HCT116 (cell line): ENCODE measurements around the gene HS6ST3. TPM values are rescaled to one million over a fixed set of nuclear protein-coding genes. Genes with fewer than 3 reads are reported as not detected.

Experiments used
- ATAC-seq: fragments of 200-7000 bp; cut with Tn5 transposase; 2 replicates; pipeline ENCODE4 v1.9.1; 2020; ENCODE audit warnings: mild to moderate bottlenecking, moderate library complexity
- BruUV-seq: library from RNA; stranded (reverse); fragments of 400-500 nt; replicated peaks from 2 replicates; lab custom pipeline; 2021; lab: Mats Ljungman, UMichigan
- CTCF ChIA-PET: fragments of 300-600 bp; sonication (Branson Sonifier 250); formaldehyde crosslinking; loops from one replicate; lab custom pipeline; 2021; ENCODE audit warnings: antibody characterized with exemption; lab: Charles Lee
- POLR2A ChIA-PET: fragments of 300-600, 350-600 bp; sonication (Branson Sonifier 250); formaldehyde crosslinking; loops from one replicate; lab custom pipeline; 2021; ENCODE audit warnings: antibody characterized with exemption; lab: Charles Lee
- RAD21 ChIA-PET, 2 experiments: fragments of 300-600 bp; sonication (Branson Sonifier 250); formaldehyde crosslinking; loops; one replicate each; lab custom pipeline; 2023; ENCODE audit warnings: low total read pairs in 2 of 2; ENCODE audit not compliant: uncharacterized antibody in 2 of 2, unreplicated experiment in 2 of 2, low non-redundant PET in 1 of 2; lab: Charles Lee
- DNase-seq: peaks from one replicate; pipeline ENCODE4 v3.0.0-alpha.2; 2010; ENCODE audit warnings: low read depth, low spot score
- H2AFZ ChIP-seq: fragments of 200-600 bp; shearing (Covaris generic), sonication (generic); 2 replicates; pipeline ENCODE4 v1.6.1; 2017; ENCODE audit warnings: low read depth, mixed run types, mixed read lengths, antibody characterized with exemption, low read length; ENCODE audit not compliant: poor library complexity, severe bottlenecking
- H3K27ac ChIP-seq: 2 replicates; pipeline ENCODE4 v1.5.1; 2012; ENCODE audit warnings: low read depth, low read length
- H3K27me3 ChIP-seq: fragments of 200-600 bp; sonication (generic); 2 replicates; pipeline ENCODE4 v1.6.1; 2016; ENCODE audit warnings: mixed run types, low read length, mixed read lengths; ENCODE audit not compliant: insufficient read depth
- H3K36me3 ChIP-seq, 2 experiments: fragments of 200-500 bp in 1 of 2; fragments of 200-600 bp in 1 of 2; sonication (Bioruptor generic) in 1 of 2; sonication (generic) in 1 of 2; 2 replicates each; pipeline versions ENCODE4 v1.5.1 to v1.6.1; 2014 to 2016; ENCODE audit warnings: low read length in 2 of 2, inconsistent platforms in 1 of 2, mixed read lengths in 1 of 2, mixed run types in 1 of 2; ENCODE audit not compliant: insufficient read depth in 2 of 2, control insufficient read depth in 1 of 2
- H3K4me1 ChIP-seq, 2 experiments: fragments of 200-600 bp in 1 of 2; sonication (generic) in 1 of 2; 2 replicates each; pipeline versions ENCODE4 v1.5.1 to v1.6.1; 2012 to 2017; ENCODE audit warnings: low read length in 2 of 2, inconsistent platforms in 1 of 2, mild to moderate bottlenecking in 1 of 2, mixed read lengths in 1 of 2, mixed run types in 1 of 2, moderate library complexity in 1 of 2; ENCODE audit not compliant: insufficient read depth in 2 of 2, control insufficient read depth in 1 of 2
- H3K4me2 ChIP-seq: fragments of 200-600 bp; sonication (generic); 2 replicates; pipeline ENCODE4 v1.6.1; 2017; ENCODE audit warnings: mixed run types, low read length, mixed read lengths
- H3K4me3 ChIP-seq, 2 experiments: fragments of 200-600 bp in 1 of 2; sonication (generic) in 1 of 2; replicated peaks in 1 of 2; 2 replicates each; pipeline ENCODE4 v1.5.1; 2011 to 2016; ENCODE audit warnings: low read length in 2 of 2, control low read depth in 1 of 2, low read depth in 1 of 2, mild to moderate bottlenecking in 1 of 2, mixed read lengths in 1 of 2, mixed run types in 1 of 2
- H3K79me2 ChIP-seq: fragments of 200-600 bp; sonication (generic); 2 replicates; pipeline ENCODE4 v1.6.1; 2017; ENCODE audit warnings: mild to moderate bottlenecking, mixed run types, low read length, moderate library complexity, mixed read lengths; ENCODE audit not compliant: insufficient read depth
- H3K9ac ChIP-seq: fragments of 200-600 bp; sonication (generic); 2 replicates; pipeline ENCODE4 v1.6.1; 2016; ENCODE audit warnings: low read length, mixed read lengths
- H3K9me2 ChIP-seq: fragments of 200-600 bp; sonication (generic), shearing (Covaris generic); 2 replicates; pipeline ENCODE4 v1.6.1; 2017; ENCODE audit warnings: mixed run types, mild to moderate bottlenecking, moderate library complexity; ENCODE audit not compliant: insufficient read depth
- H3K9me3 ChIP-seq, 2 experiments: fragments of 200-500 bp in 1 of 2; fragments of 200-600 bp in 1 of 2; sonication (Bioruptor generic) in 1 of 2; sonication (generic) in 1 of 2; 2 replicates each; pipeline ENCODE4 v1.6.1; 2014 to 2017; ENCODE audit warnings: low read length in 2 of 2, mixed read lengths in 2 of 2, inconsistent platforms in 1 of 2, low read depth in 1 of 2, mild to moderate bottlenecking in 1 of 2, mixed run types in 1 of 2, moderate library complexity in 1 of 2; ENCODE audit not compliant: control insufficient read depth in 1 of 2, insufficient read depth in 1 of 2
- H4K20me1 ChIP-seq: fragments of 200-600 bp; sonication (generic), shearing (Covaris generic); 2 replicates; pipeline ENCODE4 v1.6.1; 2017; ENCODE audit warnings: mixed run types, mild to moderate bottlenecking, moderate library complexity; ENCODE audit not compliant: insufficient read depth
- CBX3 ChIP-seq: IDR thresholded peaks from 2 replicates; pipeline ENCODE4 v1.6.1; 2012; ENCODE audit warnings: low read depth
- CEBPB ChIP-seq: IDR thresholded peaks from 2 replicates; pipeline ENCODE4 v1.6.1; 2012; ENCODE audit warnings: low read depth
- EGR1 ChIP-seq: IDR thresholded peaks from 2 replicates; pipeline ENCODE4 v1.6.1; 2012; ENCODE audit warnings: low read depth
- EZH2 ChIP-seq: fragments of 200-600 bp; sonication (generic); IDR thresholded peaks from 2 replicates; pipeline ENCODE4 v1.6.1; 2017; ENCODE audit warnings: antibody characterized with exemption, mixed run types
- POLR2A ChIP-seq: IDR thresholded peaks from 2 replicates; pipeline ENCODE4 v1.7.0; 2011; ENCODE audit warnings: borderline replicate concordance; ENCODE audit not compliant: insufficient read depth, insufficient read length; ENCODE audit errors: extremely low read depth
- SIN3A ChIP-seq: IDR thresholded peaks from 2 replicates; pipeline ENCODE4 v1.6.1; 2012; ENCODE audit warnings: low read depth
- SP1 ChIP-seq: IDR thresholded peaks from 2 replicates; pipeline ENCODE4 v1.6.1; 2012; ENCODE audit warnings: low read depth
- YY1 ChIP-seq: IDR thresholded peaks from 2 replicates; pipeline ENCODE4 v1.6.1; 2011; ENCODE audit warnings: low read length, low read depth, moderate library complexity, mild to moderate bottlenecking; ENCODE audit not compliant: insufficient replicate concordance; ENCODE audit errors: extremely low read depth
- ZFX ChIP-seq: fragments of 450-650 bp; IDR thresholded peaks from 2 replicates; pipeline ENCODE4 v1.6.1; 2017
- intact Hi-C: fragments of 100-400 bp; cut with micrococcal nuclease; formaldehyde crosslinking; loops from 2 replicates; pipeline ENCODE4 v1.10.0; 2022
- total RNA-seq: library from RNA; stranded (reverse); gene quantifications from one replicate; pipeline ENCODE4 v1.2.1, GENCODE V29; 2021; ENCODE audit not compliant: unreplicated experiment
- TF ChIP-seq, protein P1 (sequence below): IDR thresholded peaks from 2 replicates; pipeline ENCODE4 v1.6.1; 2011; ENCODE audit warnings: mild to moderate bottlenecking, low read length, moderate library complexity; ENCODE audit not compliant: insufficient replicate concordance; ENCODE audit errors: extremely low read depth
- TF ChIP-seq, protein P2 (sequence below): IDR thresholded peaks from 2 replicates; pipeline ENCODE4 v1.6.1; 2012
- TF ChIP-seq, protein P3 (sequence below): IDR thresholded peaks from 2 replicates; pipeline ENCODE4 v1.6.1; 2012; ENCODE audit warnings: low read depth
- TF ChIP-seq, protein P4 (sequence below): IDR thresholded peaks from 2 replicates; pipeline ENCODE4 v1.6.1; 2012

Gene HS6ST3
- total RNA-seq, 1 experiment from 2014 or later: 0.10 TPM

DNA sequence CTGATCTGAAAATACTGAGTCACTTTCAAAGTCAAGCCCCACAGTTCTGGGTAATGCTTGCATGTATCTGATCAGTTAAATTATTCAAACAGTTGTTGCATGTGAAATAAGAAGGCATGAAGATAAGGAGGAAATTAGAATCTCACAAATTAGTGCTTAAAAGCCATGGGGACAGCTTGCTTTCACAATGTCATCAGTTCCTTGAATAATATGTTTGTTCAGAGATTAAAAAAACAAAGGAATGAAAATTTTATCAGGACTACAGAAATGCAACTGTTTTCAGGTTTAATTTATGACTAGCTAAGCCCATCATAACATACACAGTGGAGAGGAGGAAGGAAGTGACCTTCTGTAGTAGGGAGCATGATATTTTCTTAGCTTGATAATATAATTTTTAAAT is 754.3 kb downstream of the HS6ST3 start:
- H3K27ac ChIP-seq: no peak overlapping the region
- no peaks in the 10 kb centered on the region for H3K9me3 ChIP-seq
- H3K4me3 ChIP-seq: no peak overlapping the region
- no peaks in the 10 kb centered on the region for H4K20me1 ChIP-seq
- no peaks in the 10 kb centered on the region for H3K4me1 ChIP-seq
- POLR2A ChIA-PET: no interaction called here
- RAD21 ChIA-PET: no interaction called here
- H2AFZ ChIP-seq: no peak overlapping the region
- no peak for ATAC-seq
- intact Hi-C loops: no loop called here
- CTCF ChIA-PET: no interaction called here
- no peaks in the 10 kb centered on the region for H3K9me2 ChIP-seq
- no peak overlapping the region for H3K9ac ChIP-seq
- DNase-seq: no peak
- BruUV-seq: no TSS peak
- peaks cover 17% of the 10 kb centered on the region for H3K27me3 ChIP-seq
- H3K4me2 ChIP-seq: no peak overlapping the region
- H3K79me2 ChIP-seq: no peaks in the 10 kb centered on the region
- no peak for TF ChIP-seq YY1
- no peak for TF ChIP-seq POLR2A
- no peak for TF ChIP-seq CEBPB
- TF ChIP-seq, protein P1, sequence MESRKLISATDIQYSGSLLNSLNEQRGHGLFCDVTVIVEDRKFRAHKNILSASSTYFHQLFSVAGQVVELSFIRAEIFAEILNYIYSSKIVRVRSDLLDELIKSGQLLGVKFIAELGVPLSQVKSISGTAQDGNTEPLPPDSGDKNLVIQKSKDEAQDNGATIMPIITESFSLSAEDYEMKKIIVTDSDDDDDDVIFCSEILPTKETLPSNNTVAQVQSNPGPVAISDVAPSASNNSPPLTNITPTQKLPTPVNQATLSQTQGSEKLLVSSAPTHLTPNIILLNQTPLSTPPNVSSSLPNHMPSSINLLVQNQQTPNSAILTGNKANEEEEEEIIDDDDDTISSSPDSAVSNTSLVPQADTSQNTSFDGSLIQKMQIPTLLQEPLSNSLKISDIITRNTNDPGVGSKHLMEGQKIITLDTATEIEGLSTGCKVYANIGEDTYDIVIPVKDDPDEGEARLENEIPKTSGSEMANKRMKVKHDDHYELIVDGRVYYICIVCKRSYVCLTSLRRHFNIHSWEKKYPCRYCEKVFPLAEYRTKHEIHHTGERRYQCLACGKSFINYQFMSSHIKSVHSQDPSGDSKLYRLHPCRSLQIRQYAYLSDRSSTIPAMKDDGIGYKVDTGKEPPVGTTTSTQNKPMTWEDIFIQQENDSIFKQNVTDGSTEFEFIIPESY: no peak
- no peak for TF ChIP-seq EGR1
- TF ChIP-seq SP1: no peak
- TF ChIP-seq, protein P2, sequence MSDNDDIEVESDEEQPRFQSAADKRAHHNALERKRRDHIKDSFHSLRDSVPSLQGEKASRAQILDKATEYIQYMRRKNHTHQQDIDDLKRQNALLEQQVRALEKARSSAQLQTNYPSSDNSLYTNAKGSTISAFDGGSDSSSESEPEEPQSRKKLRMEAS: no peak
- no peak for TF ChIP-seq CBX3
- TF ChIP-seq, protein P3, sequence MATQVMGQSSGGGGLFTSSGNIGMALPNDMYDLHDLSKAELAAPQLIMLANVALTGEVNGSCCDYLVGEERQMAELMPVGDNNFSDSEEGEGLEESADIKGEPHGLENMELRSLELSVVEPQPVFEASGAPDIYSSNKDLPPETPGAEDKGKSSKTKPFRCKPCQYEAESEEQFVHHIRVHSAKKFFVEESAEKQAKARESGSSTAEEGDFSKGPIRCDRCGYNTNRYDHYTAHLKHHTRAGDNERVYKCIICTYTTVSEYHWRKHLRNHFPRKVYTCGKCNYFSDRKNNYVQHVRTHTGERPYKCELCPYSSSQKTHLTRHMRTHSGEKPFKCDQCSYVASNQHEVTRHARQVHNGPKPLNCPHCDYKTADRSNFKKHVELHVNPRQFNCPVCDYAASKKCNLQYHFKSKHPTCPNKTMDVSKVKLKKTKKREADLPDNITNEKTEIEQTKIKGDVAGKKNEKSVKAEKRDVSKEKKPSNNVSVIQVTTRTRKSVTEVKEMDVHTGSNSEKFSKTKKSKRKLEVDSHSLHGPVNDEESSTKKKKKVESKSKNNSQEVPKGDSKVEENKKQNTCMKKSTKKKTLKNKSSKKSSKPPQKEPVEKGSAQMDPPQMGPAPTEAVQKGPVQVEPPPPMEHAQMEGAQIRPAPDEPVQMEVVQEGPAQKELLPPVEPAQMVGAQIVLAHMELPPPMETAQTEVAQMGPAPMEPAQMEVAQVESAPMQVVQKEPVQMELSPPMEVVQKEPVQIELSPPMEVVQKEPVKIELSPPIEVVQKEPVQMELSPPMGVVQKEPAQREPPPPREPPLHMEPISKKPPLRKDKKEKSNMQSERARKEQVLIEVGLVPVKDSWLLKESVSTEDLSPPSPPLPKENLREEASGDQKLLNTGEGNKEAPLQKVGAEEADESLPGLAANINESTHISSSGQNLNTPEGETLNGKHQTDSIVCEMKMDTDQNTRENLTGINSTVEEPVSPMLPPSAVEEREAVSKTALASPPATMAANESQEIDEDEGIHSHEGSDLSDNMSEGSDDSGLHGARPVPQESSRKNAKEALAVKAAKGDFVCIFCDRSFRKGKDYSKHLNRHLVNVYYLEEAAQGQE: no peak
- TF ChIP-seq, protein P4, sequence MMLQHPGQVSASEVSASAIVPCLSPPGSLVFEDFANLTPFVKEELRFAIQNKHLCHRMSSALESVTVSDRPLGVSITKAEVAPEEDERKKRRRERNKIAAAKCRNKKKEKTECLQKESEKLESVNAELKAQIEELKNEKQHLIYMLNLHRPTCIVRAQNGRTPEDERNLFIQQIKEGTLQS: no peak
- no peak for TF ChIP-seq ZFX
- TF ChIP-seq SIN3A: no peak
- no peak for TF ChIP-seq EZH2
- H3K36me3 ChIP-seq: no peaks in the 10 kb centered on the region
